NCI-H345 (cell line): ENCODE measurements around the gene C2orf78.
A peak's percentile ranks its signal among the peaks of the same experiment; 100 is the strongest.
"Not testable (repeated sequence)": the region's sequence is repeated elsewhere in the genome, so short reads cannot be mapped to it uniquely, and the experiment has no call there.

Source experiments
- DNase-seq: peaks from one replicate; lab custom pipeline; 2025; lab: John Stamatoyannopoulos, UW

C2orf78 gene

DNA sequence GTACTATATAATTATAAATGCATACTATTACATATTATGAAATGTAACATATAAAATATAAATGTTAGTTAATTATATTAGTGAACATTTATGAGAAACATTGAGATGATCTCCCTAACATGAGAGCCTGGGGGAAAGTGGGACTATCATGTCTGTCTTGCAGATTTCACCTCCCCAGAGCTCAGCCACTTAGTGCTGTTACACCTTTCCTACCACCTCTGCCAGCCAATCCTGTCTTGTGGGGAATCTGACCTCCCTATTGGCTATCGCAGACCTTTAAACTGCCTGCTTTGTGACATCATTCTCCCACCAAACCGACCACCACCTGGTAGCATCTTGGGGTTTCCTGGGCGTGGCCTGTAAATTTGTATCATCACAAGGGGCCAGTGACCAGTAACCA is at the start of gene C2orf78:
Gene C2orf78, plus strand, starts transcription at position 301 of the 400 bp plus-strand sequence. CDS start 127 bp downstream, outside the sequence.
- DNase-seq = not testable (repeated sequence)

DNA sequence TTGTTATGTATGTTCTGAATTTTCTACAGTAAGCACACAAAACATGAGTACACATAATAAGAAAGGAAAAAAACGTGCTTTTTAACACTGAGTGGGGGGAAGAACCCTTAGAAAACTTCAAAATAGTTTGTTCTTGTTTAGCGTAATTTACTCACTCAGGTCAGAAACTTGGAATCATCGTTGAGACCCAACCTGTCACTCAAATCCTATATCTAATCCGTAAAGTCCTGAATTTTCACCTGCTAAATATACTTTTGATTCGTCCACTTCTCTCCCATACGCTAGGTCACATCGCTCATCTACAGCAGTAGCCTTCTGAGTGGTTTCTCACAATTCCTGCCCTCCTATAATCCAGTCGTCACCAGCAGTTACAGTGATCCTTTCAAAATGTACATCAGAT is 47.6 kb upstream of the C2orf78 start:
- no peak for DNase-seq

GRCh38 chr2:73736855-73737779 is 46.9 kb upstream of the C2orf78 start, which contains the start of gene TPRKB:
TPRKB (minus strand) TSS chr2:73737345; CDS start chr2:73734569, 2,776 bp downstream.
- DNase-seq = peak; percentile 98

DNA sequence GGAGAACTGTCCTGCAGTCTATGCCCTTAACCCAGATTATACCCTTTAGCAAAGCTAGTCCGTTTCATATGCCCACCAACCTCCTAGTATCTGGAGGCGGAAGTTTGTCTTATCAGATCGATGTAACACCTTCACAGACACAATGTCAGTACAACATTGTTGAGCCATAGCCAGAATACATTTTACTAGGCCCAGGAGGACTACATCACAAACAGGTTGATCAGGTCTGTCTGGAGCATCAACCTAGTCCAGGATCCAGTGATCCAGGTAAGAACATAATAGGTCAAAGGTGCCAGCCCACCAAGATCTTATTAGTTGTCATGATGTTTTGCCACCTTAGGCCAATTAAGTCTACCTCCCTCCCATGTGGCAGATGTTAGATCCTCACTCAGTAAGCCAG is 44.9 kb upstream of the C2orf78 start:
- no peak for DNase-seq

DNA sequence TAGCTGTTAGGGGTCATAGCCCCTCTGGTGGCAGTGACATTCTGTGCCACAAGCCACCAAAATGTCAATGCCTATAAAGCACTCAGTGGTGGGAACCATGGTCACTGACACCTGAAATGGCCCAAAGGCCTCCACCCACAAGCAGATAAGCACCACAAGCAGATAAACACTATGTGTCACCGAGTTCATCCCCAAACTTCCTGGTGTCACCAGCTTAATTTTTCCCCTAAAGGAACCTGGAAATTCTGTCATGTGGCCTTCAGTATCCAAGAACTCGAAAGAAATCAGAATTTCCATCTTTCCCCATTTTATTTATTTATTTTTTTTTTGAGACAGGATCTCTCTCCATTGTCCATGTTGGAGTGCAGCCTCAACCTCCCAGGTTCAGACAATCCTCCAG is 43.2 kb upstream of the C2orf78 start:
- DNase-seq = no peak

DNA sequence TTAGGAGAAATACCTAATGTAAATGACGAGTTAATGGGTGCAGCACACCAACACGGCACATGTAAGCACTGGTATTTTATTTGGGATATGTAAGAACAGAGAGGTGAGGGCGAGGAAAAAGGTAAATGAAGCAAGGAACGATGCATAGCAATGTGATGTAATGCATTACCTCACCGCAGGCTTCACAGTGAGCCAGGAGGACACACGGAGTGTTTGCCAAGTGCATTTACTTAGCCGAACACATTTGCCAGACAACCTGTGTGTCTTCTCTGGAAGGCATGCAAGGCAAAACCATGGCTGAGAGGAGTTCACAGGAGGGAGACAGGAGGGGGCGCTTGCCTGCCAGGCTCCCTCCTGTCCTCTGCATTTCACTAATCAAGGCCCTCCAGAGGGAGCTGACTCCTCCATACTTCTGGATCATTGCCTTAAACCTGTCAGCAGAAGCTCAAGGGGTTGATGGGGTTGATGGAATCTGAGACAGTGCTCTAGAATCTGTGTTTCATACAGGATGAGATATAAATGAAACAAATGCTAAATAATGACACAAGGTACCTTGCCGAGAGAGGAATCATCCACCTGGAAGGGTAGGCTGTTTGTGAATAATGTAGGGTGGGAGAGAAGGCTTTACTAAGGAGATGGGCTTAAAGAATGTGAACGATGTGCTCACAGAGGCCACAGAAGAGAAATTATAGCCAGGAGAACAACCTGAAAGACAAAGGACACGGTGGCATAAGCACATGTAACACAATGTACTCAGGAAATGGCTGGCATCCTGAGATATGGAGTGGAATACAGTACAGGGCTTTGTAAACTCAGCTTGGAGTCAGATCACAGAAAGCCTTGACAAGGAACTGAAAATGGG is 37.7 kb upstream of the C2orf78 start:
- DNase-seq = no peak

- DNase-seq = no peak
These were observed 37.1 kb upstream of the C2orf78 start for GRCh38 chr2:73746877-73747208.

DNA sequence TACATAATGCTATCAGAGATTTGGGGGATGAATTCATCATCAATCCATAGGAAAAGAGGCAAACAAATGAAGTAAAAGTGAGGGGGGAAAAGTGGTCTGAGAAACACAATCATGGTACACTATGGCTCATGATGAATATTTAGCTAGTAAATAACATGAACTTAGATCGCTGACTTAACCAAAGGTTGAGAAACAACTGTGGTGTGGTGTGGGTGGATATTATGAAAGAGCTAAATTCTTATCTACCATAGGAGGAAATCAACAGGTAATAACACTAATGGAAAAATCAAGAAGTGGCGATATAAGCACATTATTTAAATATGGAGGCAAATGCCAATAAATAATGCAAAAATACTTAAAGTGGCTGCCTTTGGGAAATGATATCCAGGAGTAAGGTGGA is 34.7 kb upstream of the C2orf78 start:
- DNase-seq = no peak

DNA sequence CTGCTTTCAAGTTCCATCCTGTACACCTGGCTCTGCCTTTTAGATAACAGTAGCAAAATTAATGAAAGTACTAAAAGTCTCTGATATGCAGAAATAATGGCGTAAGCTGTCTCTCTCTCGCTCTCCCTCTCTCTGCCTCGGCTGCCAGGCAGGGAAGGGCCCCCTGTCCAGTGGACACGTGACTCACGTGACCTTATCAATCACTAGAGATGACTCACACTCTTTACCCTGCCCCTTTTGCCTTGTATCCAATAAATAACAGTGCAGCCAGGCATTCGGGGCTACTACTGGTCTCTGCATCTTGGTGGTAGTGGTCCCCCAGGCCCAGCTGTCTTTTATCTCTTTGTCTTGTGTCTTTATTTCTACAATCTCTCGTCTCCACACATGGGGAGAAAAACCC is 29.7 kb upstream of the C2orf78 start:
- DNase-seq = not testable (repeated sequence)

GRCh38 chr2:73759285-73759764 is 24.7 kb upstream of the C2orf78 start:
- DNase-seq = no peak

DNA sequence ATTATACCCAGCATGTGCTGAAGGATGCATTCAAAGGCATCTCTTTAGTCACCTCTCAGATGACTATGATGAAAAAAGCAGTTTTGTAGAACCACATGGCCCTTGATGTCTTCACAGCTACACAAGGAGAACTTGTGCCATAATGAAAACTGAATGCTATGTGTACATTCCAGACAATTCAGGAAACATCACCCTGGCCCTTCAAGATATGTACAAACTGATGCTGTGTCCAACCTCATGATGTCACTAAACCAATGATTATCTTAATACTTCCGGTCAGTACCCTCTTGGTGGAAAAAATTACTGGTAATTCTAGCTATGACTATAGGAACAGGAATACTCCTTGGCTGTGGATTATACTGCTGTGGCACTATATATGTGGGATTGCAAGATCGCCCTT is 24.1 kb upstream of the C2orf78 start:
- DNase-seq = no peak

GRCh38 chr2:73762571-73762970 is 21.4 kb upstream of the C2orf78 start:
- DNase-seq = no peak

DNA sequence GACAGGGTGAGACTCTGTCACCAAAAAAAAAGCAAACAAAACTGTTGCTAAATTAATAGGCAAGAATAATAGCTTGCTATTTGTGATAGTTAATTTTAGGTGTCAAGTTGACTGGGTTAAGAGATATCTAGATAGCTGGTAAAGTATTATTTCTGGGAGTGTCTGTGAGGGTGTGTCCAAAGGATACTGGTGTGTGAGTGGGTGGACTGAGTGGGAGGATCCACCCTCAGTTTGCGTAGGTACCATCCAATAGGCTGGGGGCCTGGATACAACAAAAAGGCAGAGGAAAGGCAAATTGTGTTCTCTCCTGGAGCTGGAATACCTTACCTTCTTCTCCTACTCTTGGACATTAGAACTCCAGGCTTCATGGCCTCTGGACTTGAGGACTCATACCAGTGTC is 19.0 kb upstream of the C2orf78 start:
- no peak for DNase-seq

DNA sequence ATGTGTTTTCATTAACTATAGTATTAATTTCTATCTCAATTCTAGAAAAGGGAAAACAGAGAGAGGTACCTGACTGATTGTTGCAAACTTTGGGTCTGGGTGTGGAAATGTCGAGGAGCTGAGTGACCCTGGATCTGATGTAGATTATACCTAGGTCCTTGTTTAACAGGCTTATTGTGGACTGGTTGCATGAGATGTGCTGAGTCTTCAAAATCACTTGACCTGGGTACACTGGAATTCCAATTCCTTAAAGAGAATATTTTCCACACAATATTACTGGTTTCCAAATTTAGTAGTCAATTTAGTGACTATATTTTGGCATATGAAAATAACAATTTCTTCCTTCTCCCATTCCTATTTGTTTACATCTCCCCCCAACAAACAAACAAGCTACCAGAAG is 17.6 kb upstream of the C2orf78 start:
- DNase-seq = no peak

GRCh38 chr2:73766994-73767393 is 17.0 kb upstream of the C2orf78 start:
- no peak for DNase-seq

DNA sequence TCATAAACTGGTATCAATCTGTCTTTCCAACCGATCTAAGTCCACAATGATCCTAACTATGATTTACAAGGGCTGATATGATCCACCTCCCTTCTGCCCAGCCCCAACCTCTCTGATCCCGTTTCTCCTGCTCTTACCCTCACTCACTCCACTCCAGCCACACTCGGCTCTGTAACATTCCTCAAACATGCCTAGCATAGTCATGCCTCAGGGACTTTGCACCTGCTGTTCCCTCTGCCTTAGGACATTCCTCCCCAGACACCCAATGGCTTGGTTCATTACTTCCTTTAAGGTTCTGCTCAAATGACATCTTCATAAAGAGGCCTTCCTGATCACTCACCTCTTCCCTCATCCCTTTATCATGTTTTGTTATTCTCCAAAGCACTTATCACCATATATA is 13.3 kb upstream of the C2orf78 start:
- no peak for DNase-seq

DNA sequence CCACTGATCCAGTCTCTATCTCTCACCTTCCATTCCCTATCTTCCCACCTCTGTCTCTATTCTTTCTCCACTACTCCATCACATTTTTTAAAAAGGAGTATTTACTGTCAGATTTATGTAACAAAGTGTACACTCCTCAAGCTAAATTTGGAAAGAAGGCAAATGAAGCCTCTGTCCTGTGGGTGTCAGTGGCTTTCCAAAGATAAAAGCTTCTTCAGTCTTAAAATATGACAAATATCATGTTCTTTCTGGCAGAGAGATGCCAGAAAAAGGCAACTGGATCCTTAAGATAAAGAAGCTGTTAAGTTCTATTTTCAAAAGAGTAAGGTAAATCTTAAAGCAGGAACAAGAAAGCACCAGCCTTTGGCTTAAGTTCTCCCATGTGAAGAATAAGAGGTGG is 11.2 kb upstream of the C2orf78 start:
- no peak for DNase-seq

DNA sequence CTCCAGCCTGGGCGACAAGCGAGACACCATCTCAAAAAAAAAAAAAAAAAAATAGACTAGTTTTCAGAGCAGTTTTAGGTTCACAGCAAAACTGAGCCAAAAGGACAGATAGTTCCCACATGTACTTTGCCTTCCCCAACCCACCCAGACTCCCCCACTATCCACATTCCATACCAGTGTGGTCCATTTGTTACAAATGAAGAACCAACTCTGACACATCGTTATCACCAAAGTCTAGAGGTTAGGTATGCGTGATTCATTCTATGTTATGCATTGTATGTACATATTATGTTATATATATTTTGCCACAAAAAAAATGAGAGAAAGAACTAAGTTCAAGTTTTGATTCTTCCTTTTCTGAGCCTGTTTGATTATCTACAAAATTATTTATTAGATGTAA is 7.6 kb upstream of the C2orf78 start:
- DNase-seq = no peak

DNA sequence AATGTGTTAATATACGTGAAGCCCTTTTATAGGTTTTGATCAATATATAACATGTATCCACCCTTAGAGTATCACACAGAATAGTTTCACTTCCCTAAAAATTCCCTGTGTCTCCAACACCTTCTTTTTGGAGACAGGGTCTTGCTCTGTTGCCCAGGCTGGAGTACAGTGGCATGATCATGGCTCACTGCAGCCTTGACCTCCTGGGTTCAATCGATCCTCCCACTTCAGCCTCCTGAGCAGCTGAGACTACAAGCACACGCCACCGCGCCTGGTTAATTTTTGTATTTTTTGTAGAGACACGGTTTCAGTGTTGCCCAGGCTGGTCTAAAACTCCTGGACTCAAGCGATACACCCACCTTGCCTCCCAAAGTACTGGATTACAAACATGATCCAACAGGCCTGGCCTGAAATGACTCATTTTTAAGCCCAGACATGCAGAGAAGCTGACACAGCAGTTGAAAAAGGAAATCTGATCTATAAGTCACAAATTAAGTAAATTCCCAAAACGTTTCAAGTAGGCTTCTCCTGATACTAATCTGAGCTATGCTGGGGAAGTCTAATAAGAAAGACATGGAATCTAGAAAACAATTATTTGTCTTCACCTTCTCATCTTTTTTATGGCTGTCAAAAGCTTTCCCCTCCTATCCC is 7.0 kb upstream of the C2orf78 start:
- DNase-seq = no peak

DNA sequence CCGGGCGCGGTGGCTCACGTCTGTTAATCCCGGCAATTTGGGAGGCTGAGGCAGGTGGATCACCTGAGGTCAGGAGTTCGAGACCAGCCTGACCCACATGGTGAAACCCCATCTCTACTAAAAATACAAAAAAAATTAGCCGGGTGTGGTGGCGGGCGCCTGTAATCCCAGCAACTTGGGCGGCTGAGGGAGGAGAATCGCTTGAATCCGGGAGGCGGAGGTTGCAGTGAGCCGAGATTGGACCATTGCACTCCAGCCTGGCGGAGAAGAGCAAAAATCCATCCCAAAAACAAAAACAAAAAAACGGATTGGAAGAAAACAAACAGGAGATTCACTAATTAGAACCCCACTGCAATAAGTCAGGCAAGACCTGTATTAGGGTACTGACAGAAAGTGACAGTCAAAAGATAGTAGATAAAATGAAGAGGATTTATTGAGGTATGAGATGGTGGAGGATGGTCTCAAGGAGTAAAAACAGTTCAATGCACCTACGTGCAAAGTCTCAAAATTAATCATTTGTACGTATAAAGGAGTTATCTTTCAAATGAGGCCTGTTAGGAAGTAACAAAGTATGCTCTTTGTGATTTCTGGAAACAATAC is 5.0 kb upstream of the C2orf78 start:
- not testable (repeated sequence) for DNase-seq

GRCh38 chr2:73779467-73780236 is 4.3 kb upstream of the C2orf78 start, which contains the start of gene DUSP11:
DUSP11 (minus strand) TSS chr2:73780103; CDS start chr2:73779974, 129 bp downstream.
- peak; percentile 97 for DNase-seq
